BLaER1 treated with 17β-estradiol and CSF1 and Interleukin-3, amounts not matched to agents 10 nM and 100 nM (cell line): Measurements from ENCODE around the gene SPECC1L.
A peak's percentile ranks its signal among the peaks of the same experiment; 100 is the strongest.

Experiments
- H3K27ac ChIP-seq, 11 experiments: shearing (Covaris generic); formaldehyde crosslinking; 2 replicates each; pipeline ENCODE4 v1.8.1; 2022
- H3K27me3 ChIP-seq, 11 experiments: shearing (Covaris generic); formaldehyde crosslinking; 2 replicates each; pipeline ENCODE4 v1.8.1; 2022
- H3K36me3 ChIP-seq, 11 experiments: shearing (Covaris generic); formaldehyde crosslinking; 2 replicates each; pipeline ENCODE4 v1.8.1; 2022
- H3K4me1 ChIP-seq, 10 experiments: shearing (Covaris generic); formaldehyde crosslinking; 2 replicates each; pipeline ENCODE4 v1.8.1; 2022
- H3K4me2 ChIP-seq, 11 experiments: shearing (Covaris generic); formaldehyde crosslinking; 2 replicates each; pipeline ENCODE4 v1.8.1; 2022
- H3K4me3 ChIP-seq, 10 experiments: shearing (Covaris generic); formaldehyde crosslinking; 2 replicates each; pipeline ENCODE4 v1.8.1; 2022
- H3K9ac ChIP-seq, 11 experiments: shearing (Covaris generic); formaldehyde crosslinking; 2 replicates each; pipeline ENCODE4 v1.8.1; 2022
- H3K9me3 ChIP-seq, 11 experiments: shearing (Covaris generic); formaldehyde crosslinking; replicated peaks in 1 of 11; 2 replicates each; pipeline ENCODE4 v1.8.1; 2022
- H4K20me1 ChIP-seq, 11 experiments: shearing (Covaris generic); formaldehyde crosslinking; 2 replicates each; pipeline ENCODE4 v1.8.1; 2022
- Cebpa-rat ChIP-seq, 11 experiments: shearing (Covaris generic); IDR thresholded peaks; 2 replicates each; pipeline ENCODE4 v1.8.1; 2022

SPECC1L gene

DNA sequence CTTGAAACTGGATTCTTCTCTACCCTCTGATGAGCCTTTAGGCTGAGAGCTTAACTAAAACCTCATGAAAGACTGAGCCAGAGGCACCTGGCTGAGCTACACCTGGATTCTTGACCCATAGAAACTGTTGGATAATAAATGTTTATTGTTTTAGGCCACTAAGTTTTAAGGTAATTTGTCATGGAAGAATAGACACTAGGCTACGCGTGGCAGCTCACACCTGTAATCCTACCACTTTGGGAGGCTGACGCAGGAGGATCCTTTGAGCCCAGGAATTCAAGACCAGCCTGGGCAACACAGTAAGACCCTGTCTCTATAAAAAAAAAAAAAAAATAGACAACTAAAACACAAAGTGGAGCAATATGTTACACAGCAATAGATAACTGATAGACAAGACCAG lies 195.3 kb downstream of the SPECC1L start:
- Histone ChIP-seq H3K27ac (peak overlapping the region in 3 of 11 experiments; percentile 58 to 67 (median 59); a peak in 6 of 22 replicates), H3K4me3 (no peak overlapping the region), H3K9me3 (peaks cover 0 to 8% (median 0%) of the 10 kb centered on the region in 11 experiments; a peak in 2 of 22 replicates), H3K36me3 (no peaks in the 10 kb centered on the region), H3K4me2 (peak overlapping the region in 9 of 11 experiments; percentile 50 to 87 (median 77); a peak in 19 of 22 replicates), H3K27me3 (no peaks in the 10 kb centered on the region), H3K4me1 (peaks cover 17 to 65% (median 31%) of the 10 kb centered on the region in 10 experiments), H4K20me1 (no peaks in the 10 kb centered on the region), H3K9ac (no peak overlapping the region)
- no peak for TF ChIP-seq Cebpa-rat (IDR thresholded peaks at IDR 0.05)

DNA sequence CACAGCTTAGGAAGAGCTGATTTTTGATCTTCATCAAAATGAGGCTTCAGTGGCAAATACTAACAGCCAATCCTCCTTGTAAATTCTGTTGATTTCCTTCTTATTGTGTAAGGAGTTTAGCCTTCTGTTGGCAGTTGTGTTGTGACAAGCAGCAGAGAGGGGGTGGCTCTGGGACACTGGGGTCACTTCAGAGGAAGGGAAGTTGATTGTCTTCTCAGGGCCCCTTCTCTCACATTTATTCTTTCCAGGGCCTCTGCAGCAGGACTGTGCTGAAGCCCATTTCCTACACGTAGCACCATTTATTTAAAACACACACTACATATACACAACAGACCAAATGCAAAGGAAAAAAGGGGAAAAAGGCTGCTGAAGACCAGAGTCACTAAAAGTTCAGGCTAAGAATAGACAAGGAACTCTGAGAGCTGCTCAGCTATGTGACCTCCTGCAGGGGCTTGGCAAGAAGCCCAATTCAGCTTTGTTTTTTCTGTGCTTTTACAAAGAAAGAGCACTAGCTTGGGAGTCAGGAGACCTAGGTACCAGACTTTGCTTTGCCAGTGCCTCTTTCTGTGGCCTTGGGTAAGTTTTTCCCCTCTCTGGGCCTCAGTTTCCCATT lies 196.2 kb downstream of the SPECC1L start:
- no peak for TF ChIP-seq Cebpa-rat (IDR thresholded peaks at IDR 0.05)
- H4K20me1 ChIP-seq = no peaks in the 10 kb centered on the region
- H3K4me1 ChIP-seq = peaks cover 17 to 71% (median 31%) of the 10 kb centered on the region in 10 experiments
- peaks cover 0 to 8% (median 0%) of the 10 kb centered on the region in 11 experiments; a peak in 2 of 22 replicates for H3K9me3 ChIP-seq
- peak overlapping the region in 1 of 10 experiments; percentile 12; a peak in 1 of 20 replicates for H3K4me3 ChIP-seq
- H3K36me3 ChIP-seq = no peaks in the 10 kb centered on the region
- H3K27me3 ChIP-seq = no peaks in the 10 kb centered on the region
- peak overlapping the region; percentile 50 to 87 (median 71) for H3K4me2 ChIP-seq
- peak overlapping the region in 9 of 11 experiments; percentile 4 to 67 (median 44); a peak in 18 of 22 replicates for H3K27ac ChIP-seq
- H3K9ac ChIP-seq = peak overlapping the region in 9 of 11 experiments; percentile 3 to 51 (median 30); a peak in 9 of 22 replicates

GRCh38 chr22:24467340-24467739 lies 196.7 kb downstream of the SPECC1L start:
- no peaks in the 10 kb centered on the region for H3K36me3 ChIP-seq

More at GRCh38 chr22:24467340-24467739, 196.7 kb downstream of the SPECC1L start:
- peak overlapping the region in 9 of 11 experiments; percentile 3 to 51 (median 30); a peak in 8 of 22 replicates for H3K9ac ChIP-seq
- H3K9me3 ChIP-seq = peaks cover 0 to 7% (median 0%) of the 10 kb centered on the region in 11 experiments; a peak in 2 of 22 replicates
- no peak for TF ChIP-seq Cebpa-rat (IDR thresholded peaks at IDR 0.05)
- H3K4me3 ChIP-seq = peak overlapping the region in 1 of 10 experiments; percentile 12; a peak in 1 of 20 replicates
- H3K27ac ChIP-seq = peak overlapping the region in 8 of 11 experiments; percentile 4 to 67 (median 50); a peak in 13 of 22 replicates
- no peaks in the 10 kb centered on the region for H4K20me1 ChIP-seq
- peak overlapping the region; percentile 50 to 87 (median 71) for H3K4me2 ChIP-seq
- H3K27me3 ChIP-seq = no peaks in the 10 kb centered on the region
- H3K4me1 ChIP-seq = peaks cover 17 to 74% (median 32%) of the 10 kb centered on the region in 10 experiments
